ENCODE results near the gene EVPL. TPM values are rescaled to one million over a fixed set of nuclear protein-coding genes. Genes with fewer than 3 reads are reported as not detected.
A peak's percentile ranks its signal among the peaks of the same experiment; 100 is the strongest.

The EVPL gene
- total and polyA plus RNA-seq, 2 donors: 9.0 to 12.5 TPM

DNA sequence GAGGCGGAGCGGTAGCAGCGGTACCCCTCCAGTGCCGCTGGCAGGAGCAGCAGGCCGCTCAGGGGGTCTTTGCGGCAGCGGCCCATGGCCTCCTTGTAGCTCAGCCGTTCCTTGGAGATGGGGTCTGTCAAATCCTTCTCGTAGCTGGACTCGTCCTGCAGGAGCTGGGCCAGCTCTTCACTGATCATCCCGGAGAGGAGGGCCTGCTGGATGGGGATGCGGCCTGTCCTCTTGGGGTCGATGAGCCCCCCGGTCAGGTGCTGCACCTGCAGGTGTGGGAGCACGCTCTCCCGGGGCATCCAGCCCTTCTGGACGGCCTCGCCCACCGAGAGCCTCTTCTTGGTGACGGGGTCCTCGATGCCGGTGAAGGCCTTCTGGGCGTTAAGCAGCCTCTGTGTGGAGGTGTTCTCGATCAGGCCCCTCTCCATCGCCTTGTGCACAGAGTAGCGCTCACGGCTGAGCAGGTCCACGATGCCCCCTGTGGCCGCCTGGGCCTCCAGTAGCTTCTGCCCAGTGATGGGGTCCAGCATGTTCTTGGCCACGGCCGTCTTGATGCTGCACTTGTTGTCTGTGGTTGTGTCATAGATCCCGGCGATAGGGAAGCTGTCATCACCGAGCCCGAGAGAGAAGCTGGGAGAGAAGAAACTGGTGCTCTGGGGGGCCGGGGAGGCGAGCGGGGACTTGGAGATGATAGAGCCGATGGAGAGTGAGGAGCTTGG lies 19.8 kb downstream of the EVPL start:
- Histone ChIP-seq H3K27ac (ENCODE audit: low read depth) (no peak overlapping the region), H3K4me1 (ENCODE audit: insufficient read depth) (no peaks in the 10 kb centered on the region), H3K36me3 (ENCODE audit: insufficient read depth) (no peaks in the 10 kb centered on the region), H3K4me3 (ENCODE audit: low read depth, low read length) (no peak overlapping the region)
- DNase-seq (ENCODE audit: extremely low spot score): no peak
- WGBS: 91% methylated on average over 39 of the region's 39 CpGs

DNA sequence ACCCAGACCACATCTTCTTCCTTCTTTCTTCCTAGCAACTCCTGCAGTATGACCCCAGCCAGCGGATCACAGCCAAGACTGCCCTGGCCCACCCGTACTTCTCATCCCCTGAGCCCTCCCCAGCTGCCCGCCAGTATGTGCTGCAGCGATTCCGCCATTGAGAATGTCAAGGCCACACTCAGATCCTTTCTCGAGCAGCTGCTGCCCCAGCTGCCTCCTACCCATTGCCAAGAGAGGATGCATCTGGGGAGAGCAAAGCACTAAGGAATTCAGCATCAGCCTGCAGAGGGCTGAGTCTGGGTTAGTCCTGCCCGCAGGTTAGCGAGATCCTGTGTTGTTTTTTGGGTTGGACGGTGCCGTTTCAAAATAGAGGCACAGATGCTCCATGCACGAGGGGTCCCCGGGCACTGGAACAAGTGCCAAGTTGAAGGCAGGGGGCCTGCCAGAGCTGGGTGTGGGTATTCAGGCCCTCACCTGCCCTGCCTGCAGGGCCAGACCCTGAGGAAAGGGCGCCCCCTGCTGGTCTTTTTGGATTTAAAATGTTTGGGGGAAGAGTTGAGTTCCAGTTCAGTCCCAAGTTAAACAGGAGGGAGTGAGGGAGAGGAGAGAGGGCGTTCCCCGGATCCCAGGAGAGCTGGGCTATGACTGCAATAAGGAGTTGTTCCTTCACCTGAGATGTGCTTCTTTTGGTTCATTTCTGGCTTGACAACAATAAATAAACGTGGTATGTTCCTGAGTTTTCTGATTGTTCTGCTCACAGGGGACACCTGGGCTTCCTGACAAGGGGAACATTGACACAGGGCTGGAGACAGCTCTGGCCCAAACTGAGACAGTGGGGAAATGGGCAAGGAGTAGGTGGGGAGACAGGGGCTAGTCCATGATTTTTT lies 21.6 kb downstream of the EVPL start:
- no peak for DNase-seq (ENCODE audit: extremely low spot score)
- WGBS: 45% methylated on average over 16 of the region's 16 CpGs
- H3K27ac ChIP-seq (ENCODE audit: low read depth): no peak overlapping the region
- H3K4me3 ChIP-seq (ENCODE audit: low read depth, low read length): no peak overlapping the region
- H3K36me3 ChIP-seq (ENCODE audit: insufficient read depth): no peaks in the 10 kb centered on the region
- no peaks in the 10 kb centered on the region for H3K4me1 ChIP-seq (ENCODE audit: insufficient read depth)

- no peaks in the 10 kb centered on the region for H3K4me1 ChIP-seq (ENCODE audit: insufficient read depth)
- no peak overlapping the region for H3K4me3 ChIP-seq (ENCODE audit: low read depth, low read length)
- no peaks in the 10 kb centered on the region for H3K36me3 ChIP-seq (ENCODE audit: insufficient read depth)
- no peak for DNase-seq (ENCODE audit: extremely low spot score)
- H3K27ac ChIP-seq (ENCODE audit: low read depth): no peak overlapping the region
- WGBS: 68% methylated on average over 8 of the region's 8 CpGs
Measured at GRCh38 chr17:76004750-76005262, 22.3 kb downstream of the EVPL start.

DNA sequence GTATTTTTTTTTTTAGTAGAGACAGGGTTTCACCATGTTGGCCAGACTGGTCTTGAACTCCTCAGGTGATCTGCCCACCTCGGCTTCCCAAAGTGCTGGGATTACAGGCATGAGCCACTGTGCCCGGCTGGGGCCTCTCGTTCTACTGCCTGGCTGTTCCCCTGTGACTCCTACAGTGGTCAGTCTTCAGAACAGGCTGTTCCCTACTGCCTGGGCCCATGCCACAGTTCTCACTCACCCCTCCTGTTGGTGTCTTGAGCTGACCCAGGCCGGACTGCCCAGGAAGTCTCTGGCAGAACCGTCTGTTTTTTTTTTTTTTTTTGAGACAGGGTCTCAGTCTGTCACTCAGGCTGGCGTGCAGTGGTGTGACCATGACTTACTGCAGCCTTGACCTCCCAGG lies 23.2 kb downstream of the EVPL start:
- no peaks in the 10 kb centered on the region for H3K4me1 ChIP-seq (ENCODE audit: insufficient read depth)

DNA sequence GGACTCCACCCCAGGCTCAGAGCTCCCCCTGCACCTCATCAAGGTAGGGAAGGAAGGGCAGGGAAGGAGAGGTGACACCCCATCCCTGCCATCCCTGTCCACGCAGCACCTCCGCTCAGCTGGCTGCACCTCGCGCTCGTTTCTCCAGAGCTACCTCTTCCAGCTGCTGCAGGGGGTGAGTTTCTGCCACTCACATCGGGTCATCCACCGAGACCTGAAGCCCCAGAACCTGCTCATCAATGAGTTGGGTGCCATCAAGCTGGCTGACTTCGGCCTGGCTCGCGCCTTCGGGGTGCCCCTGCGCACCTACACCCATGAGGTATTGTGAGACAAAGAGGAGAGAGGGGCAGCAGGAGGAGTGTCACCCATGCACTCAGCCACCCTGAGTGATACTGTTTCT lies 25.0 kb downstream of the EVPL start:
- H3K27ac ChIP-seq (ENCODE audit: low read depth): no peak overlapping the region
- DNase-seq (ENCODE audit: extremely low spot score): no peak
- 96% methylated on average over 12 of the region's 12 CpGs for WGBS
- H3K36me3 ChIP-seq (ENCODE audit: insufficient read depth): no peaks in the 10 kb centered on the region
- no peak overlapping the region for H3K4me3 ChIP-seq (ENCODE audit: low read depth, low read length)
- no peaks in the 10 kb centered on the region for H3K4me1 ChIP-seq (ENCODE audit: insufficient read depth)

More for the DNA sequence above, 23.2 kb downstream of the EVPL start:
- Histone ChIP-seq H3K4me3 (ENCODE audit: low read depth, low read length) (no peak overlapping the region), H3K27ac (ENCODE audit: low read depth) (no peak overlapping the region), H3K36me3 (ENCODE audit: insufficient read depth) (no peaks in the 10 kb centered on the region)
- WGBS: 83% methylated on average over 6 of the region's 6 CpGs
- DNase-seq (ENCODE audit: extremely low spot score): no peak

DNA sequence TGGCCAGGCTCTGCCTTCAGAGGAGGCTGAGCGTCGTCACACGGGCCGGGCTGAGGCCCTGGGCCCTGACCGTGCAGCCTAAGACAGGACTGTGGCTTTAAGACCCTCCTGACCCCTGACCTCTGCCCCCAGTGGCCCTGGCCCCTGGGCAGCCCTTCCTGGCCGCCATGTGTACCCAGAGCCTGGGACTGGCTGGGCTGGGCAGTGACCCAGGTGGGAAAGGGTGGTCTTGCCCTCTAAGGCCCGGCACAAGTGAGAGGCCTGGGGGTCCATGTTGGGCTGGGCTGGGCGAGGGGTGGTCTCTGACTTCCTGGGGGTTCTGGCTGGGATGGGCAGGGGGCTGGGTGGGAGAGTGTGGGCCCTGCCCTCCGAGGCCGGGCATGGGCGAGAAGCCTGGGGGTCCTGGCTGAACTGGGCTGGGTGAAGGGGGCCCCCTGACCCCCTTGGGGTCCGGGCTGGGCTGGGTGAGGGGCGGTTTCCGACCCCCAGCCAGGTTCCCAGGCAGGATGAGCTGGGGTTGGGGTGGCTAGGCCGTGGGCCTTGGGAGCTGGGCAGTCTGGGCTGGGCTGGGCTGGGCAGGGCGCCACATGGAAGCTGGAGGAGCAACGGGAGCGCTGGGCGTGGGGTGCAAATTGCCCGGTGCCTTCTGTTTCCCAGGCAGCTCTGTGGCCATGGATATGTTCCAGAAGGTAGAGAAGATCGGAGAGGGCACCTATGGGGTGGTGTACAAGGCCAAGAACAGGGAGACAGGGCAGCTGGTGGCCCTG lies 26.2 kb downstream of the EVPL start, which contains the start of gene CDK3:
TSS of gene CDK3 (plus strand) at position 101 of the 767 bp plus-strand sequence. CDS start at position 672, 571 bp downstream.
- peak within 1 kb of the TSS; percentile 27 for H3K27ac ChIP-seq (ENCODE audit: low read depth)
- no peak for DNase-seq (ENCODE audit: extremely low spot score)
- no peaks in the 10 kb centered on the region for H3K36me3 ChIP-seq (ENCODE audit: insufficient read depth)
- no peaks in the 10 kb centered on the region for H3K4me1 ChIP-seq (ENCODE audit: insufficient read depth)
- WGBS: 87% methylated on average over 21 of the region's 21 CpGs
- H3K4me3 ChIP-seq (ENCODE audit: low read depth, low read length): no peak within 1 kb of the TSS

GRCh38 chr17:76000016-76000754 lies 26.9 kb downstream of the EVPL start:
- Histone ChIP-seq H3K27ac (ENCODE audit: low read depth) (peak overlapping the region; percentile 16), H3K4me3 (ENCODE audit: low read depth, low read length) (no peak overlapping the region), H3K4me1 (ENCODE audit: insufficient read depth) (no peaks in the 10 kb centered on the region), H3K36me3 (ENCODE audit: insufficient read depth) (no peaks in the 10 kb centered on the region)
- no peak for DNase-seq (ENCODE audit: extremely low spot score)
- 70% methylated on average over 31 of the region's 31 CpGs for WGBS

- H3K4me1 ChIP-seq (ENCODE audit: insufficient read depth): no peaks in the 10 kb centered on the region
- no peak overlapping the region for H3K27ac ChIP-seq (ENCODE audit: low read depth)
- H3K4me3 ChIP-seq (ENCODE audit: low read depth, low read length): no peak overlapping the region
- WGBS: 92% methylated on average over 9 of the region's 9 CpGs
- no peak for DNase-seq (ENCODE audit: extremely low spot score)
- no peaks in the 10 kb centered on the region for H3K36me3 ChIP-seq (ENCODE audit: insufficient read depth)
Measured at GRCh38 chr17:75998327-75998795, 28.7 kb downstream of the EVPL start.

DNA sequence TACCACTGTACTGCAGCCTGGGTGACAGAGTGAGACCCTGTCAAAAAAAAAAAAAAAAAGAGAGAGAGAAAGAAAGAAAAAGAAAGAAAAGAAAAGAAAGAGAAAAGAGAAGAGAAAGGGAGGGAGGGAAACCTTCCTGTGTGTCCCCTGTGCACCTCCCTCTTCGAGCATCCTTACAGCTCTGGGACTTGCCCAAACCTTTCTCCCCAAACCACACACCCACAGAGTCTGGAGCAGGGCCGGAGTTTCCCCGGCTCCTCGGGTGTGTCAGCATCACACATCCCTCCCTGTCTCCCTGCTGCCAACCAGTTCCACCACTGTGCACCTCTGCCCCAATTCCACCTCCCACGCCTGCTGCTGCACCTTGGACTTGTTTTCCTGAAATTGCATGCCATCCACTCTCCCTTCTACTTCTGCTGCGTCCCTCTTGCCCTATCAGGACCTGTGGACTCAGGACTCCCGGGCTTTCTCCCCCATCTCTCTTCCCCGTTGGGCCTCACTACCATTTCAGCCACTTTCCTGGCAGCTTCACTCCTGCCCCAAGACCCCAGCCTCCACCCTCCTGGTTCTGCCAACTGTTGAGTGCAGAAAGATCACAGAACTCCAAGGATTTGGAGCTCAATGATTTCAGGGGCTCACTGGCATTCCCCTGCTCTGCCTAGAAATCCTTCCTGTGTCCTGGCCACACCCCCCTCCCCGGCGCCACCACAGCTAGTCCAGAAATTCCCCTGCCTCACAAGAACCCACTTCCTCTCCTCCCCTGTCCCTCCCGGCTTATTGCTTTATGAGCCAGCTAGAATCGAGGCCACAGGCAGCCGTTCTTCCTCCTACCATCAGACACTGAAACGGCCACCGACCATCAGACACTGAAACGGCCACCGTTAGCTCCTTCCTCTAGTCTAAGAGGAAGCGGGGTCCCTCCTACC lies 30.2 kb downstream of the EVPL start:
- H3K27ac ChIP-seq (ENCODE audit: low read depth): peak overlapping the region; percentile 80
- DNase-seq (ENCODE audit: extremely low spot score): no peak

GRCh38 chr17:75995385-75995925 lies 31.7 kb downstream of the EVPL start:
- WGBS: 95% methylated on average over 7 of the region's 7 CpGs
- H3K4me3 ChIP-seq (ENCODE audit: low read depth, low read length): no peak overlapping the region
- H3K4me1 ChIP-seq (ENCODE audit: insufficient read depth): no peaks in the 10 kb centered on the region
- no peak for DNase-seq (ENCODE audit: extremely low spot score)
- H3K36me3 ChIP-seq (ENCODE audit: insufficient read depth): no peaks in the 10 kb centered on the region
- H3K27ac ChIP-seq (ENCODE audit: low read depth): no peak overlapping the region

More for the DNA sequence above, 30.2 kb downstream of the EVPL start:
- 33% methylated on average over 18 of the region's 18 CpGs for WGBS
- no peaks in the 10 kb centered on the region for H3K36me3 ChIP-seq (ENCODE audit: insufficient read depth)
- H3K4me3 ChIP-seq (ENCODE audit: low read depth, low read length): no peak overlapping the region
- no peaks in the 10 kb centered on the region for H3K4me1 ChIP-seq (ENCODE audit: insufficient read depth)

DNA sequence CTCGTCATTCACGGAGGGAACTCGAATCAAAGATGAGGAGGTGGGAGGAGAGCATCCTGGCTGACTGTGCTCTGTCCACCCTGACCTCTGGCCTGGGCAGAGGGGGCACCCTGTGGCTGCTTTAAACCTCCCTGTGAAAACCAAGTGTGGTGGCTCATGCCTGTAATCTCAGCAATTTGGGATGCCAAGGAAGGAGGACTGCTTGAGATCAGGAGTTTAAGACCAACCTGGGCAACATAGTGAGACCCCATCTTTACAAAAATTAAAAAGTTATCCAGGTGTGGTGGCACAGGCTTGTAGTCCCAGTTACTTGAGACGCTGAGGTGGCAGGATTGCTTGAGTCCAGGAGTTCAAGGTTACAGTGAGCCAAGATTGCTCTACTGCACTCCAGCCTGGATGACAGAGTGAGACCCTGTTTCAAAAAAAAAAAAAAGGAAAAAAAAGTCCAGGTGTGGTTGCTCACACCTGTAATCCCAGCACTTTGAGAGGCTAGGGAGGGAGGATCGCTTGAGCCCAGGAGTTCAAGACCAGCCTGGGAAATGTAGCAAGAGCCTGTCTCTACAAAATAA lies 32.2 kb downstream of the EVPL start:
- H3K27ac ChIP-seq (ENCODE audit: low read depth): no peak overlapping the region
- 94% methylated on average over 5 of the region's 5 CpGs for WGBS
- DNase-seq (ENCODE audit: extremely low spot score): no peak
- H3K36me3 ChIP-seq (ENCODE audit: insufficient read depth): no peaks in the 10 kb centered on the region
- no peaks in the 10 kb centered on the region for H3K4me1 ChIP-seq (ENCODE audit: insufficient read depth)
- H3K4me3 ChIP-seq (ENCODE audit: low read depth, low read length): no peak overlapping the region
